NCI-H2227 treated with DMSO at 0.1 percent for 48 hours (cell line): ENCODE measurements around the gene ELOVL2.

Source experiments
- DNase-seq: peaks from one replicate; lab custom pipeline; 2025; lab: John Stamatoyannopoulos, UW

Gene ELOVL2

DNA sequence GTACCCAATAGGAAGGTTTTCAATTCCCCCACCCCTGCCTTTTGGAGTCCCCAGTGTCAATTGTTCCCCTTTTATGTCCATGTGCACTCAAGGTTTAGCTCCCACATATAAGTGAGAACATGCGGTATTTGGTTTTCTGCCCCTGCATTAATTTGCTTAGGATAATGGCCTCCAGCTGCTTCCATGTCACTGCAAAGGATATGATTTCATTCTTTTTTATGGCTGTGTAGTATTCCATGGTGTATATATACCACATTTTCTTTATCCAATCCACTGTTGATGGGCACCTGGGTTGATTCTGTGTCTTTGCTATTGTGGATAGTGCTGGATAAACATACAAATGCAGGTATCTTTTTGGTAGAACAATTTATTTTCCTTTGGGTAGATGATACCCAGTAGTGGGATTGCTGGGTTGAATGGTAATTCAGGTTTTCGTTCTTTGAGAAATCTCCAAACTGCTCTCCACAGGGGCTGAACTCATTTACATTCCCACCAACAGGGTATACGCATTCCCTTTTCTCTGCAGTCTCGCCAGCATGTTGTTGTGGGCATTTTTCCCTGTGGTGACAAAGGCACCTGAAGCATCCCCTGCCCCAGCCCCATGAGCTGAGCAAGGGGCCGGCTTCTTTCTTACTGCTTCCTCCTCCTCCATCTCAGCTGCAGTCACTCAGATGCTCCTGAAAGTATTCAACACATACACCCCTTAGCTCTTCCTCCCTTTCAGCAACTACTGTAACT, 66.7 kb downstream of the ELOVL2 start:
- DNase-seq, result no peak

DNA sequence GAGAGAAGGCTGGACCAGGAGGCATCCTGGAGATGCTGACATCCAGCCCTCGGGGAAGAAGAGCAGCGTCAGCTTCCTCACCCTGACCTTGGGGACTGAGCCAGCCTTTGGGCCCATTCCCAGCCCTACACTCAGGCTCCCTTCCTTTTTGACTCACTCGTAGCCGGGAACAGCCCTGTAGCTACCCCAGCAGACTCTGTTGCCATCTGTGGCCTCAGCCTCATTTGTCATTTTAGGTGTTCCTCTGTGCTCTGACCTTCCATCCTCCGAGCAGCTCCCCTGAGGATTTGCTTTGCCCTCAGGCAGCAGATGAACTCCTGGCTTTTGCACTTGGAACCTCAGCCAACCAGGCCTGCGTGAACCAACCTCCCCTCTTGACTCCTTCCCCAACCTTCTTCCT, 67.5 kb downstream of the ELOVL2 start:
- no peak for DNase-seq

DNA sequence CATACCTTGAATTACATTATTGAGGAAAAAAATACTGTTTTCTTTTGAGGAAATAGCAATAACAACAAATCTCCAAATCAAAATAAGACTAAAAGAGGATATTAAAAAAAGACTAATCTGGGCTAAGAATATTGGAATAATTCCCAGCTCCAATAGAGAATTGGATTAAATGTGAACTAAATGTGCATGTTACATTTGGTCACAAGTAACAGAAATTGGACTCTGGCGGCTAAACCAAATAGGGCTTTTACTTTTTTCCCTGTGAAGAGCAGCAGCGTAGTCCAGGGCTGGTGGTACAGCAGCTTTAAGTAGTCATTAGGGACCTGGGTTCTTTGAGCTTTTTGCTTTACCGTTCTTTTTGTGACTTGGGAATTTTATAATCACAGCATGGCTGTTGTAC, 71.9 kb downstream of the ELOVL2 start:
- DNase-seq, result no peak

DNA sequence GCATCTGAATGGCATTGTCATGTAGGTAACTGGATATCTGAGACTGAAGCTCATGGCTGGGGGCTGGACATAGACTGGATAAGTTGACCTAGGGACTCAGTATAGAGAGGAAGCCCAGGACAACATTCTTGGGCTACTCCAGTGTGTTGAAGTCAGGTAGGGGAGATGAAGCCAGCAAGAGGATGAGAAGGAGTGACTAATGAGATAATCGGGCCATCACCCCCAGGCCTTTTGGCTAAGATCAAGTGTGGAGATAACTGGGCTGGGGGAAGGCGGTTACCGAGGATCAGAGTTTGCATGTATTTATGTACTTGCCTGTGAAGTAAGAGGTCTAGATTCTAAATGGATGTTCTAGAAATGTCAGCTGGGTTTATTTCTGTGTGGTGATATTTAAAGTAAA, 73.4 kb downstream of the ELOVL2 start:
- no peak for DNase-seq

DNA sequence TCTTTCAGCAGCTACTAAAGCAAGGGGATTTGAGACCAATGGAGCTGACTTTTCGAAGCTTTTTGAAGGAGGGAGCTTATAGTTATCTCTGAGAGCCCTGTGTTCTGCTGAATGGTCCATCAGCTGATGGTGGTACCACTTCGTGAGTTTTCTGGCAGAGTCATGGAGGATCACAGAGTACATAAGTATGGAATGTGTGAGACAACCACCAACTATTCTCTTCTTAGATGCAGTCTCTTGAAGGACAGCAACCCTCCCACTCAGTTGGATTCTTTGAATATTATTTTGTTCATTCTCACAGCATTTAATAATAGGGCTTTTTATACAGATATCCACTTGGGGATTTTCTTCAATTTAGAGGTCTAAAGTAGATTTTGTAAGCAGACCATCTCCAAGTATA, 75.3 kb downstream of the ELOVL2 start:
- DNase-seq, result peak; percentile 14

DNA sequence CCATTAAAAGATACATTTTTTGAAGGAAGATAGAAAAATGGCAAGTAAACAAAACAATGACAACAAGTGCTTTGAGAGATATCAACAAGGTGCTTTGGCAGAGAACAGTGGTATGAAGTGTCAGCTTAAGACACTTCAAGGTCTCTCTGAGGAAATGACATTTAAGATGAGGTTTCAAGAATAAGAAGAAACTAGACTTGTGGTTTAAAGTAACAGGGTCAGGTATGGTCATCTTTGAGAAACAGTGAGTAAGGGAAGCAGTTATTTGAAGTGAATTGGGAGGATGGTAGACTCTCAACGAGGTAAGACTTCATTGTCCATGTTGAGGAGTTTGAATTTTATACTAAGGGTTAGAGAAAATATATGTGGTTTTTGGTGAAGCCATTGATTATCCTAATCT, 79.4 kb downstream of the ELOVL2 start:
- DNase-seq, result no peak

DNA sequence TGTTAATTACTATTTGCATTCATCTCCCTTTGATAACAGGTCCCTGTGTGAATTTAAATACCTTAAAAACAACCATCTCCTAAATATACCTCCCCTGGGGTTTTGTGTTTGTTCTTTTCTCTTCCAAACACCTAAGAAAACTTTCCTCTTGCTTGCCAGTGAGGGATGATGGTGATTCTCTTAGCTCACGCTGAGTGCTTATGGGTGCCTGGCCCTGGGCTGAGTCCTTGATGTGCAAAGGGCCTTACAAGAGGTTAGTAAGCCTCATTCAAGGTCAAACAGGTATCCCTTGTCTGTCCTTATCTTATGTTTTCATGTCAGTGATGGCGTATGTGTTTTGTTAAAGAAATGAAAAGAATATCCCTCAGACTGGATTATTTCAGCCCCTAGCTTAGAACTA, 81.0 kb downstream of the ELOVL2 start:
- no peak for DNase-seq

DNA sequence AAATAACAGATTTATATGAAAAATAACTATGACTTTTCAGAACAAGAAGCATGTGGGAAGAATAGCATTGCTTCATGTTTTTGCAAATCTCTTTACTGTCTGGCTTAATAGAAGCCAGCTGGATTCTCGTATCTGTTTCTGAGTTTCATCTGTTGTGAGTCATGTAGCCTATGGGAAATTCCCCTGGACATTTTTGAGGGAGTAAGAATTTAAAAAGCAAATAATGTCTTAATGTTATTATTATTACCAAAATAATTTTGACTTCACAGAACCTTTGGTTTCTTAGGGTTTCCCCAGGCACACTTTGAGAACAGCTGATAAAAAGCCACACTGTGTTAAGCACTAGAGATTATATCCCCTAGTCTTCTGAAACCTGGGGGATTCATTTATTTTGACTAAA, 81.4 kb downstream of the ELOVL2 start:
- no peak for DNase-seq

DNA sequence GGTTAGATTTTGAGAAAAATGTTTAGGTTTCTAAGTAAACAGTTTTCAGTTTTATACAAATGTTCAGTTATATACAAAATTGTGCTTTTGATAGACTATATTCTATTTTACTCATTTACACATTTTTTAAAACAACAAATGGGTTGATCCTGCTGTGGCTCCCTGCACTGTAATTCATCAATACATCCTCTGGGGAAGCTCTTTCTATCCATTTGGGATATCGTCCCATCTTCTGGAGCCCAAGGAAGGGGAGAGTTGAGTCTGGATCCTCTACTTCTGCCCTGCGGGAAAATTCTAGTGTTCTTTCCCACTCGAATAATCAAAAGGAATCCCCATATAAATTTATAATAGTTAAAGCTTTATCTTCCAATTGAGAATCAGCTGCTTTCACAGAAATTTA, 82.3 kb downstream of the ELOVL2 start:
- no peak for DNase-seq

DNA sequence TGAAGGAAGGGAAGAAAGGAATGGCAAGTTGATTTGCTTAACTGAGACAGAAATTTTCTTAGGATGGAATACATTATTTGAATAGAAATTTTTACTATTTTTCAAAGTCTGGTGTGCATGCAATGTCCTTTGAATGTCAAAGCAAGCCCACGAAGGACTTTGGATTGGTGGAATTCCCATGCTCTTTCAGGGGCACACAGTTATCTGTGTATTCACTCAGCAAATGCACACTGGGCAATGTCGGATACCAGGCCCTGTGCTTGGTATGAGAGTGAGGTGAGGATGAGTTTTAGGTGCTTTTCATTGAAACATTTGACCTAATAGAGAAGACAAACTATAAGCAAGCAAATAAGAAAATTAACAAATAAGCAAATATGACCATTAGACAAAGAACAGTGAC, 83.9 kb downstream of the ELOVL2 start:
- no peak for DNase-seq

DNA sequence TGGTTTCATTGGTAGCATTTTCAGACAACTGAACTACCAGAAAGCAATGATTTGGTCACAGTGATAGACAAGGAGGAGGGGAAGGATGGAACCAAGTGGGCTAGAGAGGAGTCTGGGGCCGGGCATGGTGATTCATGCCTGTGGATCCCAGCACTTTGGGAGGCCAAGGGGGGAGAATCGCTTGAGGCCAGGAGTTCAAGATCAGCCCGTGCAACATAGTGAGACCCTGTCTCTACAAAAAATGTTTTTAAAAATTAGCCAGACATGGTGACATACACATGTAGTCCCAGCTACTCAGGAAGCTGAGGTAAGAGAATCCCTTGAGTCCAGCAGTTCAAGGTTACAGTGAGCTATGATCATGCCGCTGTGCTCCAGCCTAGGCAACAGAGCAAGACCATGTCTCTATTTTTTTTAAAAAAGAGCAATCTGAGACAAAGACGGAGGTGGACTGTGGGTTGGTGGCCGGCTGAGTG, 86.7 kb downstream of the ELOVL2 start:
- no peak for DNase-seq

DNA sequence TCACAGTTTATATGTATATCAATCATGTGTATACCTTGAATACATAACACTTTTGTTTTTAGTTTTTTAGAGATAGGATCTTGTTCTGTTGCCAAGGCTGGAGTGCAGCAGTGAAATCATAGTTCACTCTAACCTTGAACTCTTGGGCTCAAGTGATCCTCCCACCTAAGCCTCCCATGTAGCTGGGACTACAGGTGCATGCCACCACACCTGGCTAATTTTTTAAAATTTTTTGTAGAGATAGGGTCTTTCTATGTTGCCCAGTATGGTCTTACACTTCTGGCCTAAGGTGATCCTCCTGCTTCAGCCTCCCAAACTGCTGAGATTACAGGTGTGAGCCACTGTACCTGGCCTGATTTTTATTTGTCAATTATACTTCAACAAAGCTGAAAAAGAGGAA, 87.3 kb downstream of the ELOVL2 start:
- DNase-seq, result no peak

DNA sequence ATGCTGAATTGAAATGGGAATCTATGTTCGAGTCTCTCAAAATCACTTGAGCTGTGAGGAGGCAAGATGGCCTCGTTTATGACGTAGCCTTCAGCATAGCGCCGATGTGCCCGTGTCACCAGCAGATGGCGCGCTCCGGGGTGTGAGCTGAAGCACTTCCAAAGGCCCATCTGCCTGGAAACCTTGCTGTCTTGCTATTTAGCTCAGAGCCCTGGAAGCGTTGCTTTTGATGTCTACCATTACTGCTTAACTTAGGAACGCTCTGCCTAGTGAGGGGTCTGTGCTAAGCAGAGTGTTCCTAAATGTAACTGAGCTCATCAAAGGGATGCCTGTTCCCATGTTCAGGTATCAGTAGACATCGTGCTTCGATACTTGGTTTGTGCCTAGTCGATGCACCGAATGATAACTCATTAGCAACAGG, 89.5 kb downstream of the ELOVL2 start:
- peak; percentile 81 for DNase-seq

DNA sequence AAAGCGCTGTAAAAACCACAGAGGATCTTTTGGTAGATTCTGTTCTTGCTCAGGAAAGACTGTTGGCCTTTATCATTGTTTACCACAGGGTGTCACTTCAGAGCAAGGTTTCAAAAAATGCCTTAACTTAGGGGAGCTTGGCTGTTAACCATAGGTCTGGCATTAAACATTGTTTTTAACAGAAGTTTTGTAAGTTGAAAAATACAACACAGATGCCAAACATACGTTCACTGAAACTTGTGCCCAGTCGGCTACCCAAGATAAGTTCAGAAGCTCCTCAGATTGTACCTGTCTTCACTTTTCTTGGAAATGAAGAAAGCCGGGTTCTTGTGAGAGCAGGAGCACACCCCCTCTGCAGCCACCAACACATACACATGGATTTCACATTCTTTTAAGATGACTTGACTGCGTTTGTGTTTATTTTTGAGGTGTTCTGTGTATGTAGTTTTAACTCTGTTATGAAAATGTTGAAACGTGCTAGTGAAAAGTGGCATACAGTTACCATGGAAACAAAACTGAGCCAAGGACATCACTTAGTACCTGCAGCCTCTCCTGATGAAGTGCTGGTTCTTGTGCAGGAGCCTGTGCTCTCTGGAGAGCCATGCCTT, 92.3 kb downstream of the ELOVL2 start:
- peak; percentile 39 for DNase-seq

DNA sequence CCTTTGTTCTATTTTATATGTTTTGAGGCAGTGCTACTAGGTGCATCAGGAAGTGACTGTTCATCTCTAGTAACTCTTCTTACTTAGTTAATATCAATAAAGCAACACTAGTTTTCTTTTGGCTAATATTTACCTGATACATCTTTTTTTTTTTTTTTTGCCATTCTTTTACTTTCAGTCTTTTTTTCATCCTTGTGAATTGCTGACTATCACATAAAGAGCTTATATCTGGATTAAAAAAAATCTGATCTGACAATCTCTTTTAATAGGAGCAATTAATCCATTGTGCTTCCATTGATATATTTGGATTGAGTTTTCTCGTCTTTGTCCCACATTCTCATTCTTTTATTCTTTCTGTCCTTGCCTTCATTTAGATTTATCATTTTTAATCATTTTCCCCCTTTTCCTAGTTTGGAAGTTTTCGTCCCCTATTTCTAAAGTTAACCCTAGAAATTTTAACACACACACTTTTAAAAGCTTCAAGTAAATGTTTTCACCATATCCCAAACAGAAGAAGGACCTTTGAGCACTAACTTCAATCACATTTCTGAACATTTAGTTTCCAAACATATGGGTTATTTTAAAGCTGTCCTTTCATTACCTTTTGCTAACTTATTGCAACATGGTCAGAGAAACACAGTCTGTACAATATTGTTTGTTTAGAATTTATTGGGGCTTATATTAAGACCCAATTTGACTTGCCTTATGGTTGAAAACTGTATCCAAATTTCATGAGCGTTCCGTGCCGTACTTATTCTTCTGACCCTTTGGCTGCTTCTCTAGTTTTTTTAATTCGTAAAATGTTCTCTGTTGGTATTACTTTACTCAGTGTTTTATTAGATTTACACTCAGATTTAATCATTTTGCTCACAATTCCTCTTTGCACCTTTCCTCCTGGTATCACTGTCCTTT, 94.3 kb downstream of the ELOVL2 start:
- DNase-seq, result no peak

DNA sequence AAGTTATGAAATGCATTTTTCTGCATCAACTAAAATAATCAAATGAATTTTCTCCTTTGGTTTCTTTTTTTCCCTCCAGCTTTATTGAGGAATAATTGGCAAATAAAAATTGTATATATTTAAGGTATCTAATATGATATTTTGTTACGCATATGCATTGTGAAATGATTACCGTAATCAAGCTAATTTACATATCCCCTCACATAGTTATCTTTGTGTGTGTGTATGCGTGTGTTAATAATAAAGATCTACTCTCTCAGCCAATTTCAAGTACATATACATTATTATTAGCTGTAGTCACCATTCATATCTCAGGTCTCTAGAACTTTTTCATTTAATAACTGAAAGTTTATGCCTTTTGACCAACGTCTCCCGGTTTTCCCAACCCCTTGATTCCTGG, 96.1 kb downstream of the ELOVL2 start:
- no peak for DNase-seq

DNA sequence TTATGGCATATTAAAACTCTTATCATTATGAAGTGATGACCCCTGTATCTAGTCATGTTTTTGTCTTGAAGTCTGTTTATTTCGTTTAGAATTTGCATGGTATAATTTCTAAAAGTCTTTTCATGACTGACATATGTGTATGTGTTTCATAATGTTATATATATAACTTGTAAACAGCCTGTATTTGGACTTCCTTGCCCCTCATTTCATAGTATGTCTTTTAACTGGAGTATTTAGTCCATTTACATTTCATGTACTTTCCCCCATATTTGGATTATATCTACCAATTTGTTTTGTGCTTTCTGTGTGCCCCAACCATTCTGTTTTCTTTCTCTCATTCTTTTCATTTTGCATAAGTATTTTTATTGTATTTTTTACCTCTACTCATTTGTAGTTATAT, 98.3 kb downstream of the ELOVL2 start:
- DNase-seq, result no peak

DNA sequence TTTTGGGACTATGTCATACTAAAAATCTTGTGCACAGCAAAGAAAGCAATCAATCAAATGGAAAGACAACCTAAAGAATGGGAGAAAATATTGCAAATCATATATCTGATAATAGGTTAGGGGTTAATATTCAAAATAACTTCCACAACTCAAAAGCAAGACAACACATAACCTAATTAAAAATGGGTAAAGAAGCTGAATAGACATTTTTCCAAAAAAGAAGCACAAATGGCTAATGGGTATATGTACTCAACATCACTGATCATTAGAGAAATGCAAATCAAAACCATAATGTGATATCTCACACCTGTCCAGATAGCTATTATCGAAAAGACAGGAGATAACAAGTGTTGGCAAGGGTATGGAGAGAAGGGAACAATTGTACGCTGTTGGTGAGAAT, 104.3 kb downstream of the ELOVL2 start:
- no peak for DNase-seq

DNA sequence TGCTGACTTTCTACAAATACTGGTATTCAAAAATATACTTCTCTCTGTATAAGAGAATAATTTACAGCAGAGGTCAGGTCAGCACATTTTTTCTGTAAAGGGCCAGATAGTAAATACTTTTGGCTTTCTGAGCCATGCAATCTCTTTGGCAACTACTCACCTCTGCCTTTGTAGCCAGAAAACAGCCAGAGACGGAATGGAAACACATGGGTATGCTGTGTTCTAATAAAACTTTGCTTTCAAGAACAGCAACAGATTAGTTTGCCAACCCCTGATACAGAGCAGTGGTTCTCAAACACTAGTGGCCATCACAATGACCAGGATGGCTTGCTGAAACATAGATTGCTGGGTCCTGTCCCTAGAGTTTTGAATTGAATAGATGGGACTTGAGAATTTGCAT, 111.0 kb downstream of the ELOVL2 start:
- no peak for DNase-seq
